ENCODE data around the gene UBE2K.
"Not testable (repeated sequence)": the region's sequence is repeated elsewhere in the genome, so short reads cannot be mapped to it uniquely, and the experiment has no call there.

The UBE2K gene

DNA sequence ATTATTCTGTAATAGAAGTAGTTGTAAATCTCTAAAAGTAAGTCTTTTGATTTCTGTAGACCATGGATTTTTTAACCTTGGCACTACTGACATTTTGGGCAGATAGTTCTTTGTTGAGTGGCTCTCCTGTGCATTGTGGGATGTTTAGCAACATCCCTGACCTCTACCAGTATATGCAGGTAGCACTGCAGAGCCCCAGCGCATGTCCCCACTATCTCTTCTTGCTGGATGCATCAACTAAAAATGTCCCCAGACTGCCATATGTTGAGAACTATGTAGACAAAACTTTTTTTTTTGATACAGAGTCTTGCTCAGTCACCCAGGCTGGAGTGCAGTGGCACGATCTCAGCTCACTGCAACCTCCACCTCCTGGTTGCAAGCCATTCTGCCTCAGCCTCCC, 4.8 kb downstream of the UBE2K start:
- no peak for TF ChIP-seq JUND (IDR thresholded peaks at IDR 0.05; ENCODE audit: low read depth)
- no peak for DNase-seq (ENCODE audit: low read depth in 1 of 2, low spot score in 1 of 2)
- in situ Hi-C loops (cut with HindIII; ENCODE audit: low pct_unique_long_range_greater_than_20kb, low sequenced_read_pairs): no loop called here

DNA sequence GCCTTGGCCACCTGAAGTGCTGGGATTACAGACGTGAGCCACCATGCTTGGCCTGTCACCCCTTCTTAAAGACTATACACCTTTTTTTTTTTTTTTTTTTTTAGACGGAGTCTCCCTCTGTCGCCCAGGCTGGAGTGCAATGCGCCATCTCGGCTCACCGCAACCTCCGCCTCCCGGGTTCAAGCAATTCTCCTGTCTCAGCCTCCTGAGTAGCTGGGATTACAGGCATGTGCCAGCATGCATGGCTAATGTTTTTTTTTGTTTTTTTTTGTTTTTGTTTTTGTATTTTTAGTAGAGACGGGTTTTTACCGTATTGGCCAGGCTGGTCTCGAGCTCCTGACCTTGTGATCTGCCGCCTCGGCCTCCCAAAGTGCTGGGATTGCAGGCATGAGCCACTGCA, 6.9 kb downstream of the UBE2K start:
- DNase-seq (ENCODE audit: low read depth in 1 of 2, low spot score in 1 of 2); in situ Hi-C loops (cut with HindIII; ENCODE audit: low pct_unique_long_range_greater_than_20kb, low sequenced_read_pairs): not testable (repeated sequence)

DNA sequence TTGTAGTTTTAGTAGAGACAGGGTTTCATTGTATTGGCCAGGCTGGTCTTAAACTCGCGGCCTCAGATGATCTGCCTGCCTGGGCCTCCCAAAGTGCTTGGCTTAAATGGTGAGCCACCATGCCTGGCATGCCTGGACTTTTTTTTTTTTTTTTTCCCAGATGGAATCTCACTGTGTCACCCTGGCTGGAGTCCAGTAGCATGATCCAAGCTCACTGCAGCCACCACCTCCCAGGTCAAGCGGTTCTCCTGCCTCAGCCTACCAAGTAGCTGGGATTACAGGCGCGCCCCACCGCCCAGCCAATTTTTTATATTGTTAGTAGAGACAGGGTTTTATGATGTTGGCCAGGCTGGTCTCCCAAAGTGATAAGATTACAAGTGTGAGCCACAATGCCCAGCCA, 8.4 kb downstream of the UBE2K start:
- DNase-seq (ENCODE audit: low read depth in 1 of 2, low spot score in 1 of 2): peak in 1 of 2 experiments; percentile 55
- no peak for TF ChIP-seq JUND (IDR thresholded peaks at IDR 0.05; ENCODE audit: low read depth)
- in situ Hi-C loops (cut with HindIII; ENCODE audit: low pct_unique_long_range_greater_than_20kb, low sequenced_read_pairs): no loop called here

- DNase-seq (ENCODE audit: low read depth in 1 of 2, low spot score in 1 of 2): no peak
These were observed 9.0 kb downstream of the UBE2K start for GRCh38 chr4:39706741-39707511.

GRCh38 chr4:39710098-39710896, 12.4 kb downstream of the UBE2K start:
- in situ Hi-C loops (cut with HindIII; ENCODE audit: low pct_unique_long_range_greater_than_20kb, low sequenced_read_pairs): no loop called here
- DNase-seq (ENCODE audit: low read depth in 1 of 2, low spot score in 1 of 2): no peak
- TF ChIP-seq JUND (IDR thresholded peaks at IDR 0.05; ENCODE audit: low read depth): no peak

More at GRCh38 chr4:39706741-39707511, 9.0 kb downstream of the UBE2K start:
- no peak for TF ChIP-seq JUND (IDR thresholded peaks at IDR 0.05; ENCODE audit: low read depth)
- in situ Hi-C loops (cut with HindIII; ENCODE audit: low pct_unique_long_range_greater_than_20kb, low sequenced_read_pairs): no loop called here

DNA sequence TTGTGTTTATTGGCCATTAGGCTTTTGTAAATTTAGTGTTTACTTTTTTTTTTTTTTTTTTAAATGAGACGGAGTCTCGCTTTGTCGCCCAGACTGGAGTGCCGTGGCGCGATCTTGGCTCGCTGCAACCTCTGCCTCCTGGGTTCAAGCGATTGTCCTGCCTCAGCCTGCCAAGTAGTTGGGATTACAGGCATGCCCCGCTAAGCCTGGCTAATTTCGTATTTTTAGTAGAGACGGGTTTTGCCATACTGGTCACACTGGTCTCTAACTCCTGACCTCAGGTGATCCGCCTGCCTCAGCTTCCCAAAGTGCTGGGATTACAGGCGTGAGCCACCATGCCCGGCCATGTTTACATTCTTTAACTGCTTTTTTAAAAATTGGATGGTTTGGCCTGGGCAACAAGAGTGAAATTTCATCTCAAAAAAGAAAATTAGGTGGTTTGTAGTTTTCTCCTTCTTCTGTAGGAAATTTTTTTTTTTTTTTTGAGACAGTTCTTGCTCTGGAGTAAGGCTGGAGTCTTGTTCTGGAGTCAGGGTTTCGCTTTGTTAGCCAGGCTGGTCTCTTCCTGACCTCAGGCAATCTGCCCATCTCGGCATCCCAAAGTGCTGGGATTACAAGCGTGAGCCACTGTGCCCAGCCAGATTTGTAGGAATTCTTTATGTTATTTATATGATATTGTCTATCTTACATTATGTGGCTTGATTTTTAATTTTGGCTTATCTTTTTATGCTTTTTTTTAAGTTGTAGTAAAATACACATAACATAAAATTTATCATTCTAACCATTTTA, 15.1 kb downstream of the UBE2K start:
- in situ Hi-C loops (cut with HindIII; ENCODE audit: low pct_unique_long_range_greater_than_20kb, low sequenced_read_pairs): no loop called here
- DNase-seq (ENCODE audit: low read depth in 1 of 2, low spot score in 1 of 2): peak in 1 of 2 experiments; percentile 14
- TF ChIP-seq JUND (IDR thresholded peaks at IDR 0.05; ENCODE audit: low read depth): no peak

- no peak for TF ChIP-seq JUND (IDR thresholded peaks at IDR 0.05; ENCODE audit: low read depth)
- in situ Hi-C loops (cut with HindIII; ENCODE audit: low pct_unique_long_range_greater_than_20kb, low sequenced_read_pairs): no loop called here
- DNase-seq (ENCODE audit: low read depth in 1 of 2, low spot score in 1 of 2): no peak
These were observed 15.8 kb downstream of the UBE2K start for GRCh38 chr4:39713691-39714090.

- DNase-seq (ENCODE audit: low read depth in 1 of 2, low spot score in 1 of 2): no peak
- TF ChIP-seq JUND (IDR thresholded peaks at IDR 0.05; ENCODE audit: low read depth): no peak
- in situ Hi-C loops (cut with HindIII; ENCODE audit: low pct_unique_long_range_greater_than_20kb, low sequenced_read_pairs): no loop called here
These were observed 16.2 kb downstream of the UBE2K start for GRCh38 chr4:39714166-39714565.

DNA sequence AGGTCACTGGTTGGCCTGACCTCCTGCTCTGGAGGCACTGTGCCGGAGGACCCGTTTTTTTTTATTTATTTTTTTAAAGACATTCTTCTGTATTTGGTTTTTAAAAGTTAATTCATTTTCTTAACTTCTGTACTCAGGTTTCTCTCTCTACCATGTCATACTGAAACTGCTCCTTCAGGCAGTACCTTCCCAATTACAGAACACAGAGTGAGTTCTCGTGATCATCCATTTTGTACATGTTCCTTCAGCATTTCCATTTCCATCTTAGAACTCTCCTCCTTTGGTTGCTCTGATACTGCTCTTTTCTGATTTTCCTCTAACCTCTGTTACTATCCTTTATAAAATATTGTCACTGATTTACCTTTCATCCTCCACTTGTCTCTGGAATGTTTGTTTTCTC, 17.9 kb downstream of the UBE2K start:
- no peak for TF ChIP-seq JUND (IDR thresholded peaks at IDR 0.05; ENCODE audit: low read depth)
- DNase-seq (ENCODE audit: low read depth in 1 of 2, low spot score in 1 of 2): no peak
- in situ Hi-C loops (cut with HindIII; ENCODE audit: low pct_unique_long_range_greater_than_20kb, low sequenced_read_pairs): no loop called here

DNA sequence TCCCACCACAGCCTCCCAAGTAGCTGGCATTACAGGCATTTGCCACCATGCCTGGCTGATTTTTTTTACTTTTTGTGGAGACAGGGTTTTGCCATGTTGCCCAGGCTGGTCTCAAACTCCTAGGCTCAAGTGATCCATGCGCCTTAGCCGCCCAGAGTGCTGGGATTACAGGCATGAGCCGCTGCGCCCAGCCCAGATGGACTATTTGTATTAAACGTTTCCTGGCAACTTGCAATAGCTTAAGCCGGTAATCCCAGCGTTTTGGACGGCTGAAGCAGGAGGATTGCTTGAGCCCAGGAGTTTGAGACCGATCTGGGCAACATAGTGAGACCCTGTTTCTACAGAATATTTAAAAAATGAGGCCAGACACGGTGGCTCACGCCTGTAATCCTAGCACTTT, 18.4 kb downstream of the UBE2K start:
- in situ Hi-C loops (cut with HindIII; ENCODE audit: low pct_unique_long_range_greater_than_20kb, low sequenced_read_pairs): no loop called here
- TF ChIP-seq JUND (IDR thresholded peaks at IDR 0.05; ENCODE audit: low read depth): no peak
- no peak for DNase-seq (ENCODE audit: low read depth in 1 of 2, low spot score in 1 of 2)

DNA sequence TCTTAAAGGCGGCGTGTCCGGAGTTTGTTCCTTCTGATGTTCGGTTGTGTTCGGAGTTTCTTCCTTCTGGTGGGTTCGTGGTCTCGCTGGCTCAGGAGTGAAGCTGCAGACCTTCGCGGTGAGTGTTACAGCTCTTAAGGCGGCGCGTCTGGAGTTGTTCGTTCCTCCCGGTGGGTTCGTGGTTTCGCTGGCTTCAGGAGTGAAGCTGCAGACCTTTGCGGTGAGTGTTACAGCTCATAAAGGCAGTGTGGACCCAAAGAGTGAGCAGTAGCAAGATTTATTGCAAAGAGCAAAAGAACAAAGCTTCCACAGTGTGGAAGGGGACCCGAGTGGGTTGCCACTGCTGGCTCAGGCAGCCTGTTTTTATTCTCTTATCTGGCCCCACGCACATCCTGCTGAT, 19.8 kb downstream of the UBE2K start:
- DNase-seq (ENCODE audit: low read depth in 1 of 2, low spot score in 1 of 2); in situ Hi-C loops (cut with HindIII; ENCODE audit: low pct_unique_long_range_greater_than_20kb, low sequenced_read_pairs): not testable (repeated sequence)

DNA sequence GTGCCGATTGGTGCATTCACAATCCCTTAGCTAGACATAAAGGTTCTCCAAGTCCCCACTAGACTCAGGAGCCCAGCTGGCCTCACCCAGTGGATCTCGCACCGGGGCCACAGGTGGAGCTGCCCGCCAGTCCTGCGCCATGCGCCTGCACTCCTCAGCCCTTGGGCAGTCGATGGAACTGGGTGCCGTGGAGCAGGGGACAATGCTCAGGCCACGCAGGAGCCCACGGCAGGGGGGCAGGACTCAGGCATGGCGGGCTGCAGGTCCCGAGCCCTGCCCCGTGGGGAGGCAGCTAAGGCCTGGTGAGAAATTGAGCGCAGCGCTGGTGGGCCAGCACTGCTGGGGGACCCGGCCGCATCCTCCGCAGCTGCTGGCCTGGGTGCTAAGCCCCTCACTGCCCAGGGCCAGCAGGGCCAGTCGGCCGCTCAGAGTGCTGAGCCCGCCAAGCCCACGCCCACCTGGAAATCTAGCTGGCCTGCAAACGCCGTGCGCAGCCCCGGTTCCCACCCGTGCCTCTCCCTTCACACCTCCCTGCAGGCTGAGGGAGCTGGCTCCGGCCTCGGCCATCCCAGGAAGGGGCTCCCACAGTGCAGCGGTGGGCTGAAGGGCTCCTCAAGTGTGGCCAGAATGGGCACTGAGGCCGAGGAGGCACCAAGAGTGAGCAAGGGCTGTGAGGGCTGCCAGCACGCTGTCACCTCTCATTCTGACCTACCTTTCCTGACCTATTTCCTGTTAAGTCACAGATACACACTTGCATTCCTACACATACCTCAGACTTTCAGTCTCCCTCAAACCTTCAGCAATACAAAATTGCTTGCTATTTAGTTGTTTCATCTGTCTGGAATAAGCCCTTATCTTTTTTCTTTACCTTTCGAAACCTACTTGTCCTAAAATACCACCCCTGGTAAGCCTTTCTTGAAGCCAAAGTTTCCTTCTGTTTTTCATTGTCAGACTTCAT, 20.7 kb downstream of the UBE2K start:
- in situ Hi-C loops (cut with HindIII; ENCODE audit: low pct_unique_long_range_greater_than_20kb, low sequenced_read_pairs): no loop called here
- no peak for TF ChIP-seq JUND (IDR thresholded peaks at IDR 0.05; ENCODE audit: low read depth)
- DNase-seq (ENCODE audit: low read depth in 1 of 2, low spot score in 1 of 2): no peak

All from T47D (cell line).